IMR-90 (cell line): ENCODE measurements around the gene GLUD1. TPM values are rescaled to one million over a fixed set of nuclear protein-coding genes. Genes with fewer than 3 reads are reported as not detected.
A peak's percentile ranks its signal among the peaks of the same experiment; 100 is the strongest.

Experiments used
- ATAC-seq: fragments of 200-7000 bp; cut with Tn5 transposase; 2 replicates; pipeline ENCODE4 v1.9.1; 2020; ENCODE audit warnings: low read depth, mild to moderate bottlenecking, moderate library complexity
- BruUV-seq: library from RNA; stranded (reverse); fragments of 400-500 nt; replicated peaks from 2 replicates; lab custom pipeline; 2021; lab: Mats Ljungman, UMichigan
- CTCF ChIA-PET: fragments of 300-600 bp; formaldehyde crosslinking; extraction: SDS; loops from one replicate; lab custom pipeline; 2021; ENCODE audit warnings: antibody characterized with exemption; lab: Yijun Ruan, JAX
- POLR2A ChIA-PET: fragments of 300-600 bp; sonication (Branson Sonifier 250); formaldehyde crosslinking; loops from one replicate; lab custom pipeline; 2022; ENCODE audit warnings: antibody characterized with exemption; ENCODE audit not compliant: unreplicated experiment; lab: Charles Lee
- DNase-seq: peaks from one replicate; pipeline ENCODE4 v3.0.0; 2013
- H2AFZ ChIP-seq: replicated peaks from 2 replicates; pipeline ENCODE3; 2013; ENCODE audit warnings: low read length, mild to moderate bottlenecking; ENCODE audit not compliant: poor library complexity
- H2AK5ac ChIP-seq: 2 replicates; pipeline ENCODE4 v1.6.1; 2013; ENCODE audit warnings: low read depth, low read length, inconsistent platforms
- H2AK9ac ChIP-seq: replicated peaks from 2 replicates; pipeline ENCODE3; 2013; ENCODE audit warnings: mild to moderate bottlenecking, low read depth, low read length, moderate library complexity; ENCODE audit not compliant: poor library complexity
- H2BK120ac ChIP-seq: 2 replicates; pipeline ENCODE4 v1.6.1; 2013; ENCODE audit warnings: low read depth, low read length, inconsistent platforms
- H2BK15ac ChIP-seq: 3 replicates; pipeline ENCODE4 v1.6.1; 2013; ENCODE audit warnings: low read depth, low read length, inconsistent platforms
- H2BK20ac ChIP-seq: 2 replicates; pipeline ENCODE4 v1.6.1; 2013; ENCODE audit warnings: low read depth, mild to moderate bottlenecking, inconsistent platforms, low read length, moderate library complexity
- H2BK5ac ChIP-seq: 2 replicates; pipeline ENCODE4 v1.6.1; 2013; ENCODE audit warnings: mild to moderate bottlenecking, low read depth, low read length, inconsistent platforms; ENCODE audit not compliant: poor library complexity, severe bottlenecking
- H3K14ac ChIP-seq: replicated peaks from 2 replicates; pipeline ENCODE4 v1.6.1; 2013; ENCODE audit warnings: low read depth, low read length, inconsistent platforms
- H3K18ac ChIP-seq: 2 replicates; pipeline ENCODE4 v1.6.1; 2013; ENCODE audit warnings: low read depth, low read length, control low read depth
- H3K23ac ChIP-seq: 2 replicates; pipeline ENCODE4 v1.6.1; 2013; ENCODE audit warnings: low read depth, low read length, inconsistent platforms
- H3K27ac ChIP-seq: 2 replicates; pipeline ENCODE4 v1.5.1; 2013; ENCODE audit warnings: mild to moderate bottlenecking, control low read depth, low read length; ENCODE audit not compliant: insufficient read depth
- H3K27me3 ChIP-seq: 2 replicates; pipeline ENCODE4 v1.6.1; 2013; ENCODE audit warnings: low read length; ENCODE audit not compliant: control insufficient read depth, insufficient read depth
- H3K36me3 ChIP-seq: 2 replicates; pipeline ENCODE4 v1.6.1; 2013; ENCODE audit warnings: low read length, mixed read lengths; ENCODE audit not compliant: control insufficient read depth, insufficient read depth
- H3K4ac ChIP-seq: 2 replicates; pipeline ENCODE4 v1.6.1; 2013; ENCODE audit warnings: low read depth, low read length, inconsistent platforms
- H3K4me1 ChIP-seq: 2 replicates; pipeline ENCODE4 v1.6.1; 2013; ENCODE audit warnings: low read length, mixed read lengths; ENCODE audit not compliant: control insufficient read depth, insufficient read depth
- H3K4me2 ChIP-seq: 2 replicates; pipeline ENCODE4 v1.6.1; 2013; ENCODE audit warnings: low read depth, mild to moderate bottlenecking, control low read depth, low read length, moderate library complexity
- H3K4me3 ChIP-seq: 2 replicates; pipeline ENCODE4 v1.5.1; 2013; ENCODE audit warnings: low read depth, mild to moderate bottlenecking, control low read depth, low read length, moderate library complexity; ENCODE audit not compliant: insufficient read depth
- H3K56ac ChIP-seq: 2 replicates; pipeline ENCODE4 v1.6.1; 2013; ENCODE audit warnings: low read length, inconsistent platforms; ENCODE audit not compliant: insufficient read depth; ENCODE audit errors: extremely low read depth
- H3K79me1 ChIP-seq, 2 experiments: 2 replicates each; pipeline ENCODE4 v1.6.1; 2013; ENCODE audit warnings: low read length in 2 of 2, inconsistent platforms in 1 of 2, low read depth in 1 of 2
- H3K9ac ChIP-seq: 2 replicates; pipeline ENCODE4 v1.6.1; 2013; ENCODE audit warnings: low read depth, low read length, control low read depth
- H3K9me1 ChIP-seq: 2 replicates; pipeline ENCODE4 v1.6.1; 2013; ENCODE audit warnings: low read length, inconsistent platforms; ENCODE audit not compliant: insufficient read depth
- H3K9me3 ChIP-seq: 2 replicates; pipeline ENCODE4 v1.6.1; 2013; ENCODE audit warnings: low read length; ENCODE audit not compliant: control insufficient read depth, insufficient read depth
- H4K20me1 ChIP-seq: 2 replicates; pipeline ENCODE4 v1.6.1; 2013; ENCODE audit warnings: low read length, inconsistent platforms; ENCODE audit not compliant: insufficient read depth
- H4K5ac ChIP-seq: 2 replicates; pipeline ENCODE4 v1.6.1; 2013; ENCODE audit warnings: mild to moderate bottlenecking, low read depth, low read length, control low read depth
- H4K8ac ChIP-seq, 2 experiments: 2 replicates each; pipeline ENCODE4 v1.6.1; 2013; ENCODE audit warnings: low read depth in 2 of 2, low read length in 2 of 2, control low read depth in 1 of 2, inconsistent platforms in 1 of 2
- H4K91ac ChIP-seq: 2 replicates; pipeline ENCODE4 v1.6.1; 2013; ENCODE audit warnings: low read depth, low read length, inconsistent platforms; ENCODE audit not compliant: insufficient read depth
- BHLHE40 ChIP-seq: fragments of 150-350 bp; IDR thresholded peaks from 2 replicates; pipeline ENCODE4 v1.6.1; 2016; ENCODE audit warnings: mild to moderate bottlenecking, low read depth, low read length
- CEBPB ChIP-seq: IDR thresholded peaks from 2 replicates; pipeline ENCODE4 v1.6.1; 2012; ENCODE audit warnings: low read depth, low read length, improper control_type of control experiment
- CHD1 ChIP-seq: IDR thresholded peaks from 2 replicates; pipeline ENCODE4 v1.6.1; 2012; ENCODE audit warnings: low read depth, low read length, improper control_type of control experiment
- FOS ChIP-seq: fragments of 150-350 bp; IDR thresholded peaks from 2 replicates; pipeline ENCODE4 v1.6.1; 2016; ENCODE audit warnings: low read depth, low read length
- MAFK ChIP-seq: IDR thresholded peaks from 2 replicates; pipeline ENCODE4 v1.6.1; 2012; ENCODE audit warnings: low read depth, low read length, improper control_type of control experiment
- MAZ ChIP-seq: IDR thresholded peaks from 2 replicates; pipeline ENCODE4 v1.6.1; 2012; ENCODE audit warnings: low read depth, mild to moderate bottlenecking, low read length, improper control_type of control experiment, moderate library complexity, borderline replicate concordance
- MXI1 ChIP-seq: IDR thresholded peaks from 2 replicates; pipeline ENCODE4 v1.6.1; 2012; ENCODE audit warnings: low read depth, mild to moderate bottlenecking, low read length, moderate library complexity, borderline replicate concordance
- NFE2L2 ChIP-seq: fragments of 150-350 bp; IDR thresholded peaks from 2 replicates; pipeline ENCODE4 v1.6.1; 2016; ENCODE audit warnings: low read depth, mild to moderate bottlenecking, low read length
- POLR2A ChIP-seq: IDR thresholded peaks from 2 replicates; pipeline ENCODE4 v1.6.1; 2012; ENCODE audit warnings: mild to moderate bottlenecking, low read depth, low read length
- RAD21 ChIP-seq: IDR thresholded peaks from 2 replicates; pipeline ENCODE4 v1.6.1; 2012; ENCODE audit warnings: low read length, improper control_type of control experiment
- RCOR1 ChIP-seq: IDR thresholded peaks from 2 replicates; pipeline ENCODE4 v1.6.1; 2012; ENCODE audit warnings: mild to moderate bottlenecking, low read length, improper control_type of control experiment; ENCODE audit not compliant: insufficient replicate concordance
- RFX5 ChIP-seq: IDR thresholded peaks from 2 replicates; pipeline ENCODE4 v1.8.0; 2012; ENCODE audit warnings: low read depth, mild to moderate bottlenecking, low read length, moderate library complexity
- SMC3 ChIP-seq: fragments of 150-350 bp; IDR thresholded peaks from 2 replicates; pipeline ENCODE4 v1.6.1; 2016; ENCODE audit warnings: low read depth, mild to moderate bottlenecking, antibody characterized with exemption, low read length, moderate library complexity
- WGBS, 2 experiments: methylation state at CpG; one replicate each; pipeline versions ENCODE4 v1.1.5 to v1.1.7; 2013; ENCODE audit warnings: missing lambda C conversion rate in 2 of 2; ENCODE audit not compliant: insufficient read length in 1 of 2; ENCODE audit errors: extremely low coverage in 2 of 2; 5-methylcytosine and 5-hydroxymethylcytosine counted together
- dilution Hi-C: fragments of 300-500 bp; cut with HindIII; formaldehyde crosslinking; loops from one replicate; pipeline ENCODE4 v1.14.3; 2018; ENCODE audit warnings: low sequenced_read_pairs; ENCODE audit not compliant: unreplicated experiment
- in situ Hi-C: fragments of 300-500 bp; cut with MboI; formaldehyde crosslinking; loops from 3 replicates; pipeline ENCODE4 v1.14.3; 2019; ENCODE audit warnings: low sequenced_read_pairs, inconsistent platforms, mixed read lengths
- intact Hi-C: fragments of 100-400 bp; cut with micrococcal nuclease; formaldehyde crosslinking; loops from 2 replicates; pipeline ENCODE4 v1.10.0; 2022
- polyA plus RNA-seq, 3 experiments: library from polyadenylated mRNA; depleted of rRNA; stranded (reverse); fragments of >200 nt; gene quantifications; 2 replicates each; pipeline ENCODE4 v1.2.3, GENCODE V29; 2012; ENCODE audit warnings: low replicate concordance in 1 of 3
- total RNA-seq: library from RNA; depleted of rRNA; stranded (reverse); fragments of >200 nt; gene quantifications from 2 replicates; pipeline ENCODE4 v1.2.3, GENCODE V29; 2012
- TF ChIP-seq, protein P1 (sequence below): fragments of 150-350 bp; IDR thresholded peaks from 2 replicates; pipeline ENCODE4 v1.6.1; 2016; ENCODE audit warnings: low read depth, mild to moderate bottlenecking, low read length, moderate library complexity, borderline replicate concordance
- TF ChIP-seq, protein P2 (sequence below): conservative IDR thresholded peaks from 2 replicates; pipeline ENCODE4 v1.5.1; 2012; ENCODE audit warnings: mild to moderate bottlenecking, low read depth, low read length, improper control_type of control experiment
- TF ChIP-seq, protein P3 (sequence below): fragments of 150-350 bp; IDR thresholded peaks from 2 replicates; pipeline ENCODE4 v1.6.1; 2017; ENCODE audit warnings: mild to moderate bottlenecking, antibody characterized with exemption, low read length, low read depth

Gene GLUD1
- total and polyA plus RNA-seq, 2 of the 4 experiments (the other 2 are of a cell fraction): 64.8 to 210 TPM

- H2BK5ac ChIP-seq: no peak overlapping the region
- H3K23ac ChIP-seq: no peak overlapping the region
- H3K36me3 ChIP-seq: peaks cover under 1% of the 10 kb centered on the region
- CTCF ChIA-PET: no interaction called here
- H3K14ac ChIP-seq: no peak overlapping the region
- peak overlapping the region; percentile 78; the same call in 1 of the 2 replicates for H2AK5ac ChIP-seq
- dilution Hi-C loops (no loop called here), in situ Hi-C loops (no loop called here), intact Hi-C loops (no loop called here)
- no CpG with 5 or more reads among the region's 11 CpGs for WGBS, 2 experiments
- H3K4me1 ChIP-seq: peaks cover 4% of the 10 kb centered on the region
- no peak overlapping the region for H4K91ac ChIP-seq
- H3K18ac ChIP-seq: no peak overlapping the region
- ATAC-seq (no peak), DNase-seq (no peak)
- H3K4ac ChIP-seq: no peak overlapping the region
- no peak overlapping the region for H2BK120ac ChIP-seq
- H3K27me3 ChIP-seq: no peaks in the 10 kb centered on the region
- TF ChIP-seq MAZ (no peak), NFE2L2 (no peak), MXI1 (no peak), CEBPB (no peak), FOS (no peak), SMC3 (no peak), POLR2A (no peak), CHD1 (no peak), RAD21 (no peak), RCOR1 (no peak), RFX5 (no peak), MAFK (no peak), BHLHE40 (no peak)
- TF ChIP-seq, protein P1, sequence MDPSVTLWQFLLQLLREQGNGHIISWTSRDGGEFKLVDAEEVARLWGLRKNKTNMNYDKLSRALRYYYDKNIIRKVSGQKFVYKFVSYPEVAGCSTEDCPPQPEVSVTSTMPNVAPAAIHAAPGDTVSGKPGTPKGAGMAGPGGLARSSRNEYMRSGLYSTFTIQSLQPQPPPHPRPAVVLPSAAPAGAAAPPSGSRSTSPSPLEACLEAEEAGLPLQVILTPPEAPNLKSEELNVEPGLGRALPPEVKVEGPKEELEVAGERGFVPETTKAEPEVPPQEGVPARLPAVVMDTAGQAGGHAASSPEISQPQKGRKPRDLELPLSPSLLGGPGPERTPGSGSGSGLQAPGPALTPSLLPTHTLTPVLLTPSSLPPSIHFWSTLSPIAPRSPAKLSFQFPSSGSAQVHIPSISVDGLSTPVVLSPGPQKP: no peak
- TF ChIP-seq, protein P2, sequence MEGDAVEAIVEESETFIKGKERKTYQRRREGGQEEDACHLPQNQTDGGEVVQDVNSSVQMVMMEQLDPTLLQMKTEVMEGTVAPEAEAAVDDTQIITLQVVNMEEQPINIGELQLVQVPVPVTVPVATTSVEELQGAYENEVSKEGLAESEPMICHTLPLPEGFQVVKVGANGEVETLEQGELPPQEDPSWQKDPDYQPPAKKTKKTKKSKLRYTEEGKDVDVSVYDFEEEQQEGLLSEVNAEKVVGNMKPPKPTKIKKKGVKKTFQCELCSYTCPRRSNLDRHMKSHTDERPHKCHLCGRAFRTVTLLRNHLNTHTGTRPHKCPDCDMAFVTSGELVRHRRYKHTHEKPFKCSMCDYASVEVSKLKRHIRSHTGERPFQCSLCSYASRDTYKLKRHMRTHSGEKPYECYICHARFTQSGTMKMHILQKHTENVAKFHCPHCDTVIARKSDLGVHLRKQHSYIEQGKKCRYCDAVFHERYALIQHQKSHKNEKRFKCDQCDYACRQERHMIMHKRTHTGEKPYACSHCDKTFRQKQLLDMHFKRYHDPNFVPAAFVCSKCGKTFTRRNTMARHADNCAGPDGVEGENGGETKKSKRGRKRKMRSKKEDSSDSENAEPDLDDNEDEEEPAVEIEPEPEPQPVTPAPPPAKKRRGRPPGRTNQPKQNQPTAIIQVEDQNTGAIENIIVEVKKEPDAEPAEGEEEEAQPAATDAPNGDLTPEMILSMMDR: no peak
- TF ChIP-seq, protein P3, sequence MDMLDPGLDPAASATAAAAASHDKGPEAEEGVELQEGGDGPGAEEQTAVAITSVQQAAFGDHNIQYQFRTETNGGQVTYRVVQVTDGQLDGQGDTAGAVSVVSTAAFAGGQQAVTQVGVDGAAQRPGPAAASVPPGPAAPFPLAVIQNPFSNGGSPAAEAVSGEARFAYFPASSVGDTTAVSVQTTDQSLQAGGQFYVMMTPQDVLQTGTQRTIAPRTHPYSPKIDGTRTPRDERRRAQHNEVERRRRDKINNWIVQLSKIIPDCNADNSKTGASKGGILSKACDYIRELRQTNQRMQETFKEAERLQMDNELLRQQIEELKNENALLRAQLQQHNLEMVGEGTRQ: no peak
- no peak overlapping the region for H2BK15ac ChIP-seq
- POLR2A ChIA-PET: no interaction called here
- no peak overlapping the region for H2BK20ac ChIP-seq
- no peak overlapping the region for H3K4me3 ChIP-seq
- no peak overlapping the region for H3K27ac ChIP-seq
- no peak overlapping the region for H2AFZ ChIP-seq
- no peak overlapping the region for H4K8ac ChIP-seq
- peaks cover 7% of the 10 kb centered on the region for H3K9me1 ChIP-seq
- no peaks in the 10 kb centered on the region for H3K9me3 ChIP-seq
- no peak overlapping the region for H4K5ac ChIP-seq
- H2AK9ac ChIP-seq: no peak overlapping the region
- BruUV-seq: no TSS peak
- no peak overlapping the region for H3K56ac ChIP-seq
- no peak overlapping the region for H3K4me2 ChIP-seq
- H3K9ac ChIP-seq: no peak overlapping the region
- peaks cover 6% of the 10 kb centered on the region for H4K20me1 ChIP-seq
- peaks cover 18 to 47% of the 10 kb centered on the region in 2 experiments for H3K79me1 ChIP-seq
Observed at GRCh38 chr10:87079106-87079836, 15.4 kb downstream of the GLUD1 start.
